SK-N-DZ (cell line): Measurements from ENCODE around the gene CDH4.
"Not testable (repeated sequence)": the region's sequence is repeated elsewhere in the genome, so short reads cannot be mapped to it uniquely, and the experiment has no call there.

Experiments
- DNase-seq: peaks from one replicate; pipeline ENCODE4 v3.0.0-alpha.2; 2015; ENCODE audit warnings: low spot score

Gene CDH4

GRCh38 chr20:61984431-61984830 is 732.4 kb downstream of the CDH4 start:
- DNase-seq = not testable (repeated sequence)

DNA sequence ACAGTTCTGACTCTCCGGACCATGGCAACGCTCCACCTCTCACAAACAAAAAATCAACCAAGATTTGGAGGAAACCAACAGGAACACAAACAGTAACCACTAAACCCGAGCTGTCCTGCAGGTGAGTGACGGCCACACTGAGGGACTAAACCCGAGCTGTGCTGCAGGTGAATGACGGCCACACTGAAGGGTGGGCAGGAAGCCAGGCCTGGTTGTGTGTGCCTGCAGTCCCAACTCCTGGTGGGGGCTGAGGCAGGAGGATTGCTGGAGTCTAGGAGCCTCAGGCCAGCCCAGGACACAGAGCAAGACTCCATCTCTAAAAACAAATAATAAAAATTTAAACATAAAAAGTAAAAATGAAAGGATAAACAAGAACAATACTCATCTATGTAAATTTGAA is 733.0 kb downstream of the CDH4 start:
- no peak for DNase-seq

GRCh38 chr20:61986762-61987321 is 734.8 kb downstream of the CDH4 start:
- DNase-seq = no peak

GRCh38 chr20:61988665-61989064 is 736.6 kb downstream of the CDH4 start:
- no peak for DNase-seq

DNA sequence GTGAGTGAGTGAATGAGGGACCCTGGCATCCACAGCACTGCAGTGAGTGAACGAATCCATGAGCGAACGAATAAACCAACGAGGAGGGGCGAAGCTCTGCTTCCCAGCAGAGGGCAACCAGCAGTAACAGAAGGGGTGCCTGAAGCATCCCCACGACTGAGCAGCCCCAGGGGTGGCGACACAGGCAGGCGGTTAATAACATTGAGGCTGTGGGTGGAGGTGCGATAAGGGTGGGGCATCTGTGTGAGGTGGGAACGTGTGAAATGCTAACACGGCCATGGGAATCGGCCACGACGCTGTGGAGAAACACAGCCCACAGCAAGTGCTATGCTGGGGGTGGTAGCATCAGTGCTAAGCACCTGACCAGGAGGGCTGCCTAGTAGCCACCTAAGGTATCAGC is 737.7 kb downstream of the CDH4 start:
- no peak for DNase-seq
